C4-2B (cell line): ENCODE results near the gene HEATR3.

Source experiments
- ZFX ChIP-seq: fragments of 450-650 bp; IDR thresholded peaks from 2 replicates; pipeline ENCODE4 v1.6.1; 2017
- TF ChIP-seq, protein P1 (sequence below): fragments of 450-650 bp; conservative IDR thresholded peaks from 2 replicates; pipeline ENCODE4 v1.5.1; 2017; ENCODE audit warnings: mild to moderate bottlenecking

GRCh38 chr16:50120711-50121110 lies 54.9 kb downstream of the HEATR3 start:
- TF ChIP-seq, protein P1, sequence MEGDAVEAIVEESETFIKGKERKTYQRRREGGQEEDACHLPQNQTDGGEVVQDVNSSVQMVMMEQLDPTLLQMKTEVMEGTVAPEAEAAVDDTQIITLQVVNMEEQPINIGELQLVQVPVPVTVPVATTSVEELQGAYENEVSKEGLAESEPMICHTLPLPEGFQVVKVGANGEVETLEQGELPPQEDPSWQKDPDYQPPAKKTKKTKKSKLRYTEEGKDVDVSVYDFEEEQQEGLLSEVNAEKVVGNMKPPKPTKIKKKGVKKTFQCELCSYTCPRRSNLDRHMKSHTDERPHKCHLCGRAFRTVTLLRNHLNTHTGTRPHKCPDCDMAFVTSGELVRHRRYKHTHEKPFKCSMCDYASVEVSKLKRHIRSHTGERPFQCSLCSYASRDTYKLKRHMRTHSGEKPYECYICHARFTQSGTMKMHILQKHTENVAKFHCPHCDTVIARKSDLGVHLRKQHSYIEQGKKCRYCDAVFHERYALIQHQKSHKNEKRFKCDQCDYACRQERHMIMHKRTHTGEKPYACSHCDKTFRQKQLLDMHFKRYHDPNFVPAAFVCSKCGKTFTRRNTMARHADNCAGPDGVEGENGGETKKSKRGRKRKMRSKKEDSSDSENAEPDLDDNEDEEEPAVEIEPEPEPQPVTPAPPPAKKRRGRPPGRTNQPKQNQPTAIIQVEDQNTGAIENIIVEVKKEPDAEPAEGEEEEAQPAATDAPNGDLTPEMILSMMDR = no peak
- no peak for TF ChIP-seq ZFX
